Smooth muscle cell (in vitro differentiated cells): ENCODE results near the gene RFTN1. TPM values are rescaled to one million over a fixed set of nuclear protein-coding genes. Genes with fewer than 3 reads are reported as not detected.

ENCODE experiments used
- DNase-seq: peaks from one replicate; lab custom pipeline; 2025; ENCODE audit not compliant: unreplicated experiment; lab: John Stamatoyannopoulos, UW
- H2AFZ ChIP-seq: fragments of 200-600 bp; sonication (generic); 2 replicates; pipeline ENCODE4 v1.6.0; 2016; ENCODE audit warnings: antibody characterized with exemption, low read depth, mild to moderate bottlenecking
- H3F3A ChIP-seq: fragments of 200-600 bp; sonication (generic); 2 replicates; pipeline ENCODE4 v1.6.0; 2017; ENCODE audit warnings: antibody characterized with exemption, low read depth
- H3K27ac ChIP-seq: fragments of 200-600 bp; sonication (generic); 2 replicates; pipeline ENCODE4 v1.5.1; 2016; ENCODE audit warnings: low read depth, mild to moderate bottlenecking
- H3K27me3 ChIP-seq: fragments of 200-600 bp; sonication (generic); 2 replicates; pipeline ENCODE4 v1.6.1; 2016; ENCODE audit warnings: low read depth, mild to moderate bottlenecking
- H3K36me3 ChIP-seq: fragments of 200-600 bp; sonication (generic); 2 replicates; pipeline ENCODE4 v1.5.1; 2016; ENCODE audit warnings: low read depth
- H3K4me1 ChIP-seq: fragments of 200-600 bp; sonication (generic); 2 replicates; pipeline ENCODE4 v1.5.1; 2016; ENCODE audit warnings: low read depth
- H3K4me2 ChIP-seq: fragments of 200-600 bp; sonication (generic); 2 replicates; pipeline ENCODE4 v1.6.0; 2016; ENCODE audit warnings: mild to moderate bottlenecking
- H3K4me3 ChIP-seq: fragments of 200-600 bp; sonication (generic); 2 replicates; pipeline ENCODE4 v1.5.1; 2016; ENCODE audit warnings: mild to moderate bottlenecking
- H3K79me2 ChIP-seq: fragments of 200-600 bp; sonication (generic); 2 replicates; pipeline ENCODE4 v1.6.0; 2016; ENCODE audit warnings: low read depth, mild to moderate bottlenecking
- H3K9ac ChIP-seq: fragments of 200-600 bp; sonication (generic); 2 replicates; pipeline ENCODE4 v1.6.0; 2016; ENCODE audit warnings: low read depth
- H3K9me3 ChIP-seq: fragments of 200-600 bp; sonication (generic); replicated peaks from 2 replicates; pipeline ENCODE4 v1.5.1; 2016; ENCODE audit warnings: low read depth
- H4K20me1 ChIP-seq: fragments of 200-600 bp; sonication (generic); 2 replicates; pipeline ENCODE4 v1.6.0; 2016; ENCODE audit warnings: low read depth
- WGBS: methylation state at CpG from one replicate; pipeline ENCODE4 v1.1.7; 2016; ENCODE audit warnings: low lambda C conversion rate; 5-methylcytosine and 5-hydroxymethylcytosine counted together
- polyA plus RNA-seq: library from polyadenylated mRNA; unstranded; fragments of >200 nt; fragmentation: Nextera tagmentation; extraction: Ambion mirVana; gene quantifications from 2 replicates; pipeline ENCODE4 v1.2.1, GENCODE V29; 2016
- total RNA-seq: library from RNA; depleted of rRNA; stranded (reverse); fragments of >200 nt; gene quantifications from 2 replicates; pipeline ENCODE4 v1.2.3, GENCODE V29; 2014
- TF ChIP-seq, protein P1 (sequence below): fragments of 200-600 bp; sonication (generic); IDR thresholded peaks from 2 replicates; pipeline ENCODE4 v1.5.1; 2017; ENCODE audit warnings: borderline replicate concordance, mild to moderate bottlenecking, antibody characterized with exemption; ENCODE audit not compliant: insufficient read depth, poor library complexity, severe bottlenecking

The RFTN1 gene
- total and polyA plus RNA-seq, 2 experiments from 2014 or later, result 21.7 to 35.6 TPM

DNA sequence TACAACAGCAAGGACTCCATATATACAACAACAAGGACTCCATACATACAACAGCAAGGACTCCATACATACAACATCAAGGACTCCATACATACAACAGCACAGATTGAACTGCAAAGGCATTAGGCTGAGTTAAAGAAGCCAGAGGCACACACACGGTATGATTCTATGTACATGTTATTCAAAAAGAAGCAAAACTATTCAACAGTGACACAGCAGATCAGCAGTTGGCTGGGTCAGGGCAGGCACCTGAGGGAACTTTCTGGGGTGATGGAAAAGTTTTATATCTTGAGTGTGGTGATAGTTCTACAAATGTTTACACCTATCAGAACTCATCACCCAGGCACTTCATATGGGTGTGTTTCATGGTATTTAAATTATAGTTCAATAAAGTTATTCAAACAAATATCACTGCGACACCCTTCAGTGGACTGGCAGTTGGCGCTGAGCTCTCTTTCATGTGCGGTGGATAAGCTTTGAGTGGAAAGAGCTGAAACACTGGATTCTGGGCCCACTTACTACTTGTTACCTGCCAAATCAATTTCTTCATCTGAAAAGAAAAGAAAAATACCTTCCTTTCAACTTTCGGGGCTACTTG is 28.0 kb downstream of the RFTN1 start:
- peaks cover 18% of the 10 kb centered on the region for H3K4me1 ChIP-seq
- H3K79me2 ChIP-seq, result no peaks in the 10 kb centered on the region
- H3K4me2 ChIP-seq, result peak overlapping the region; percentile 61

GRCh38 chr3:16484984-16485383 is 28.5 kb downstream of the RFTN1 start:
- Histone ChIP-seq H3K36me3 (no peaks in the 10 kb centered on the region), H3K4me2 (peak overlapping the region; percentile 61), H3K4me1 (peaks cover 20% of the 10 kb centered on the region), H3K4me3 (no peak overlapping the region), H3K27ac (peak overlapping the region; percentile 62), H3K9ac (no peak overlapping the region), H3F3A (no peaks in the 10 kb centered on the region), H3K9me3 (no peaks in the 10 kb centered on the region), H2AFZ (no peak overlapping the region), H3K27me3 (no peaks in the 10 kb centered on the region), H4K20me1 (no peaks in the 10 kb centered on the region), H3K79me2 (no peaks in the 10 kb centered on the region)
- 85% methylated on average over 2 of the region's 2 CpGs for WGBS
- TF ChIP-seq, protein P1, sequence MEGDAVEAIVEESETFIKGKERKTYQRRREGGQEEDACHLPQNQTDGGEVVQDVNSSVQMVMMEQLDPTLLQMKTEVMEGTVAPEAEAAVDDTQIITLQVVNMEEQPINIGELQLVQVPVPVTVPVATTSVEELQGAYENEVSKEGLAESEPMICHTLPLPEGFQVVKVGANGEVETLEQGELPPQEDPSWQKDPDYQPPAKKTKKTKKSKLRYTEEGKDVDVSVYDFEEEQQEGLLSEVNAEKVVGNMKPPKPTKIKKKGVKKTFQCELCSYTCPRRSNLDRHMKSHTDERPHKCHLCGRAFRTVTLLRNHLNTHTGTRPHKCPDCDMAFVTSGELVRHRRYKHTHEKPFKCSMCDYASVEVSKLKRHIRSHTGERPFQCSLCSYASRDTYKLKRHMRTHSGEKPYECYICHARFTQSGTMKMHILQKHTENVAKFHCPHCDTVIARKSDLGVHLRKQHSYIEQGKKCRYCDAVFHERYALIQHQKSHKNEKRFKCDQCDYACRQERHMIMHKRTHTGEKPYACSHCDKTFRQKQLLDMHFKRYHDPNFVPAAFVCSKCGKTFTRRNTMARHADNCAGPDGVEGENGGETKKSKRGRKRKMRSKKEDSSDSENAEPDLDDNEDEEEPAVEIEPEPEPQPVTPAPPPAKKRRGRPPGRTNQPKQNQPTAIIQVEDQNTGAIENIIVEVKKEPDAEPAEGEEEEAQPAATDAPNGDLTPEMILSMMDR, result no peak
- no peak for DNase-seq

More for the DNA sequence above, 28.0 kb downstream of the RFTN1 start:
- Histone ChIP-seq H3K27me3 (no peaks in the 10 kb centered on the region), H3K4me3 (no peak overlapping the region), H3K27ac (peak overlapping the region; percentile 62), H4K20me1 (no peaks in the 10 kb centered on the region), H3F3A (no peaks in the 10 kb centered on the region), H3K36me3 (no peaks in the 10 kb centered on the region), H2AFZ (no peak overlapping the region), H3K9ac (no peak overlapping the region), H3K9me3 (no peaks in the 10 kb centered on the region)
- TF ChIP-seq, protein P1, result no peak
- WGBS, result 91% methylated on average over 5 of the region's 5 CpGs
- DNase-seq, result no peak

DNA sequence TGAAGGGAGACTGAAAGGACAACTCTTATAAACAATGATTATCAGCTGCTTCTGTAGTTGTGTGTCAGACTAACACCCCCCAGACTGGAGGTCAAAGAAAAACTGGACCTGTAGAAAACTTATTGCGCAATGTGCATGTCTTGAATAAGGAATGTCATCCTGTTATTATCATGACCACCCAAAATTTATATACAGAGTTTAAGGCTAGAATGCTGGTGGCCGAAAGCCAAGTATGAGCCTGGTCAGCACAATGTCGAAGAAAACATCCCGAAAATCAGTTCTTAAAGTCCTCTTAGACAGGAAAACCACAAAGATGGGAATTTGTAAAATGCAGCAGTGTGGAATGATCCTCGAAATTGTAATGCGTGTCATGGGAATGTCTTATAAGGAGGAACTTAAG is 29.3 kb downstream of the RFTN1 start:
- DNase-seq, result no peak
- H4K20me1 ChIP-seq, result no peaks in the 10 kb centered on the region
- no peak overlapping the region for H3K9ac ChIP-seq
- WGBS, result 27% methylated on average over 6 of the region's 6 CpGs
- TF ChIP-seq, protein P1, result no peak
- H3K4me3 ChIP-seq, result no peak overlapping the region
- H3K36me3 ChIP-seq, result no peaks in the 10 kb centered on the region
- no peaks in the 10 kb centered on the region for H3K79me2 ChIP-seq
- peak overlapping the region; percentile 62 for H3K27ac ChIP-seq
- H3K4me1 ChIP-seq, result peaks cover 20% of the 10 kb centered on the region
- H3K9me3 ChIP-seq, result no peaks in the 10 kb centered on the region
- H2AFZ ChIP-seq, result no peak overlapping the region
- no peaks in the 10 kb centered on the region for H3F3A ChIP-seq
- peak overlapping the region; percentile 61 for H3K4me2 ChIP-seq
- H3K27me3 ChIP-seq, result no peaks in the 10 kb centered on the region
